B cell (primary cell): ENCODE data around the gene AGAP1.

Source experiments
- EZH2 ChIP-seq: IDR thresholded peaks from 2 replicates; pipeline ENCODE4 v1.6.1; 2012; ENCODE audit warnings: borderline replicate concordance, low read depth, mild to moderate bottlenecking, moderate library complexity, low read length; ENCODE audit not compliant: insufficient read depth, poor library complexity, severe bottlenecking
- TF ChIP-seq, protein P1 (sequence below): fragments of 200-600 bp; IDR thresholded peaks from one replicate; pipeline ENCODE4 v1.8.0; 2022; ENCODE audit warnings: antibody characterized with exemption, mild to moderate bottlenecking

DNA sequence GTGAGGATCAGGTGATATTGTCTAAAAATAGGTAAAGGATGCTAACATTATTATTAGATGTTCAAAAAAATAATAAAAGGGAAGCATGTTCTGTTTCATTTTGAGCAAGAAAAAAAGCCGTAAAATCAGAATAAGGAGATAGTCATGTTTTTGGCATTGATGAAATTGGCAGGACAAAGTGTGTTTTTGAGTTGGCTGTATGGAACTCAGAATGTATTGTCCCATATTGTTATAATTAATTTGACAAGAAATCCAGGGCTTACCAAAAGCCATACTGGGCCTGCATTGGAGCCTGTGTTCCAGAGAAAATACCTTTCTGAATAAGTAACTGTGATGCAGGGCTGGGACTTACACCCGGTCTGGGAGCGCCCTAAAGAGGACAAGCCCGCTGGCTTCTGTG, 232.0 kb downstream of the AGAP1 start:
- TF ChIP-seq, protein P1, sequence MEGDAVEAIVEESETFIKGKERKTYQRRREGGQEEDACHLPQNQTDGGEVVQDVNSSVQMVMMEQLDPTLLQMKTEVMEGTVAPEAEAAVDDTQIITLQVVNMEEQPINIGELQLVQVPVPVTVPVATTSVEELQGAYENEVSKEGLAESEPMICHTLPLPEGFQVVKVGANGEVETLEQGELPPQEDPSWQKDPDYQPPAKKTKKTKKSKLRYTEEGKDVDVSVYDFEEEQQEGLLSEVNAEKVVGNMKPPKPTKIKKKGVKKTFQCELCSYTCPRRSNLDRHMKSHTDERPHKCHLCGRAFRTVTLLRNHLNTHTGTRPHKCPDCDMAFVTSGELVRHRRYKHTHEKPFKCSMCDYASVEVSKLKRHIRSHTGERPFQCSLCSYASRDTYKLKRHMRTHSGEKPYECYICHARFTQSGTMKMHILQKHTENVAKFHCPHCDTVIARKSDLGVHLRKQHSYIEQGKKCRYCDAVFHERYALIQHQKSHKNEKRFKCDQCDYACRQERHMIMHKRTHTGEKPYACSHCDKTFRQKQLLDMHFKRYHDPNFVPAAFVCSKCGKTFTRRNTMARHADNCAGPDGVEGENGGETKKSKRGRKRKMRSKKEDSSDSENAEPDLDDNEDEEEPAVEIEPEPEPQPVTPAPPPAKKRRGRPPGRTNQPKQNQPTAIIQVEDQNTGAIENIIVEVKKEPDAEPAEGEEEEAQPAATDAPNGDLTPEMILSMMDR, result no peak
- no peak for TF ChIP-seq EZH2
